ENCODE measurements around the gene EMC8.
"Not testable (repeated sequence)": the region's sequence is repeated elsewhere in the genome, so short reads cannot be mapped to it uniquely, and the experiment has no call there.

EMC8 gene
- total RNA-seq = 21.7 to 22.5 reads per million in 2 donors

DNA sequence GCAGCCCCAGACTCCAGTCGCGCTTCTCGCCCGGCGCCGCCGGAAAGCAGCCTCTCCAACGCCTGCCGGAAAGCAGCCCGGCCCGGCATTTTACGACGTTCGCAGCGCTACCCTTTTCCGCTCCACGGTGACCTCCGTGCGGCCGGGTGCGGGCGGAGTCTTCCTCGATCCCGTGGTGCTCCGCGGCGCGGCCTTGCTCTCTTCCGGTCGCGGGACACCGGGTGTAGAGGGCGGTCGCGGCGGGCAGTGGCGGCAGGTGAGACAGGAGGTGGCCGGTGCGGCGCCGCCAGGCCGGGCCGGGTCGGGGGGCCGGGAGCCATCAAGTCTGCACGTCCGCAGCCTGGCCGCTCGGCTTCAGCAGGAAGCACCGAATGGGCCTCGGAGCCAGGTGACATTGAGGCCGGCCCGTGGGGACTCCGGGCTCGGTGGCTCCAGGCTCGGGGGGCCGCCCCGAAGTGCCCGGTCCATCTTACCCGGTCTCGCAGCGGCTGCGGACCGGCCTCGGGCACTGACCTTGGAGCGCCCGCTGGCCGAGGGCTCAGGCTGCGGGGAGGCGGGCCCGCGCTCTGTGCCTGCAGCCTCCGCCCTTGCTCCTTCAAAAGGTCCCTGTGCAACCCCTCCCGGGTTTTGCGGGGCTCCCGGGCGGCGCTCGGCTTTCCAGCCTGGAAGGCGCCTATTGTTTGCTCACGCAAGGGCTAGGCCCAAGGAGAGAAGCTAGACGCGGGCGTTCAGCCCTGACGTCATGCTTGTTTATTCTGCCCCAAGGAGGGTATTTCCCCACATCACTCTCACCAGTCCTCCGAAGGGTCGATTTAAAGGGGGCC, at the start of gene EMC8, which contains the start of gene COX4I1:
TSS of gene EMC8 (minus strand) at position 48 of the 824 bp plus-strand sequence. CDS start 249 bp downstream, outside the sequence.
TSS of gene COX4I1 (plus strand) at position 199 of the 824 bp plus-strand sequence. CDS start 1,511 bp downstream, outside the sequence.
- peak; percentile 85 for DNase-seq

GRCh38 chr16:85848986-85849385, 49.6 kb upstream of the EMC8 start:
- no peak for DNase-seq

GRCh38 chr16:85847681-85848601, 48.6 kb upstream of the EMC8 start:
- DNase-seq = no peak

GRCh38 chr16:85847036-85847435, 47.7 kb upstream of the EMC8 start:
- no peak for DNase-seq

DNA sequence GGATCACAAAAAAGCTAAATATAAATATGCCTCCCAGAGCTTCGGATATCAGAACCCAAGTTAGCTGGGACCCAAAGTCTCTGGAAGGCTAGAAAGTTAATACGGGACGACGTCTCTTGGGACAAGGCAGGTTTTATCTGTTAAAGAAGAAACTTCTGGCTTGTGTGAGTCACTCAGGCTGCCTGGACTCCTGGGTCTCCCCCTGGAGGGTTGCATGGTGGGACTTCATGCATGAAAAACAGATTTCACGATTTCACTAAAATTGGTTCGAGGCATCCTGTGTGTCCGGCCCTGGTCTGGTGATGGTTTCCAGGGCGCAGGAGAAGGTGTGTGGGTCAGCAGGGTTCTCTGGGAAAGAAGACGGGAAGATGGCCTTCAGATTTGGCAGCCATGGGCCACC, 47.1 kb upstream of the EMC8 start:
- DNase-seq = no peak

GRCh38 chr16:85845266-85845665, 45.9 kb upstream of the EMC8 start:
- no peak for DNase-seq

DNA sequence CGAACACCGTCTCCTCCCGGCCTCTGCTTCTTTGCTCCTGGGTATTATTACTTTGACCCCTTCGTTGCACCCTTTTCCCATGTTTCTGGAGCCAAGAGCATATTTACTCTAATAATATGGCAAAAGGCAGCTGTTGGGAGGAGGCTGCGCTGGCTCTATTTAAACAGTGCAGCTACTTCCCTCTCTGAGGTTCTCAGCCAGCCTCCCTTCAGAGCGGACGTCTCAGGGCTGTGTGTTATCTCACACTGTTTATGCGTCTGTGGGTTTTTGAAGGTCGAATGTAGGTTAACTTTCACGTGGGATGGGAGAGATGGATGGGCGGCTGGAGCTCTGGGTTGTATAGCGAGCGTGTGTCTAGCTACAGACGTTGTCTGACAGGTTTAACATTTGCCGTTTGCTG, 45.4 kb upstream of the EMC8 start:
- no peak for DNase-seq

DNA sequence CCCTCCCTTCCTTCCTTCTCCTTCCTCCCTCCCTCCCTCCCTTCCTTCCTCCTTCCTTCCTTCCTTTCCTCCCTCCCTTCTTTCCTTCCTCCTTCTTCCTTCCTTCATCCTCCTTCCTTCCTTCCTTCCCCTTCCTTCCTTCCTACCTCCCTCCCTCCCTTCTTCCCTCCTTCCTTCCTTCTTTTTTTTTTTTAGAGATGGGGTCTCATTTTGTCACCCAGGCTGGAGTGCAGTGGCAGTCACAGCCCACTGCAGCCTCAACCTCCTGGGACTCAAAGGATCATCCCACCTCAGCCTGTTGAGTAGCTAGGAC, 44.8 kb upstream of the EMC8 start:
- DNase-seq = no peak

- DNase-seq = no peak
Observed at GRCh38 chr16:85843471-85844168, 44.3 kb upstream of the EMC8 start.

DNA sequence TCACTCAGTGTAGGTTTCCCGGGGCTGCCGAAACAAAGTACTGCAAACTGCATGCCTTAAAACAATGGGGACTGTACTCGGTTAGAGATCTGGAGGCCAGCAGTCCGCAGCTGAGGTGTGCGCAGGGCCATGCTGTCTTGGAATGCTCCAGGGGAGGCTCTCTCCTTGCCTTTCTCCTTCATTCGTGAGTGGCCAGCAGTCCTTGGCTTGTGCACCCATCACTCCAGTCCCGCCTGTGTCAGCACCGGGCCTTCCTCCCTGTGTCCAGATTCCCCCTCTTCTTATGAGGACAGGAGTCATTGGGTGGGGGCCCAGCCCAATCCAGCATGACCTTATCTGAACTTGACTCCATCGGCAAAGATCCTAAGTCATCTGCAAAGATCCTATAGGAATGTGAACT, 43.5 kb upstream of the EMC8 start:
- DNase-seq = no peak

DNA sequence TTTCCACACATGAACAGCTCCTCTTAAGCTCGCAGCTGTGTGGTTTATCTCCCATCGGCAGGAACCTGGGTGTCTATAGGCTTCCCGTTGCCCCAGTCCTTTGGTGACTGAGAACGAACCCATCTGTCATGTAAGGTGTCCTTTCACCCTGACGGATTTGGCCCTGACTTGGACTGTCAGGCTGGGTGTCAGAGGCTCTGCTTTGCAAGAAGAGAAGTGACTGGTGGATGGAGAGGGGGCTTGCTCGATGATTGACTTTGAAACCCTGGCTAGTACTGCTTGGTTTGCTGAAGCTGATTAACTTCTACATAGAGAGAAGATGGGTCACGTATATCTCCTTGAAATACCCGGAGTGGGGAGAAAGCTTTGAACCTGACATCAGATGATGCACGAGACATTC, 43.1 kb upstream of the EMC8 start:
- DNase-seq = no peak

DNA sequence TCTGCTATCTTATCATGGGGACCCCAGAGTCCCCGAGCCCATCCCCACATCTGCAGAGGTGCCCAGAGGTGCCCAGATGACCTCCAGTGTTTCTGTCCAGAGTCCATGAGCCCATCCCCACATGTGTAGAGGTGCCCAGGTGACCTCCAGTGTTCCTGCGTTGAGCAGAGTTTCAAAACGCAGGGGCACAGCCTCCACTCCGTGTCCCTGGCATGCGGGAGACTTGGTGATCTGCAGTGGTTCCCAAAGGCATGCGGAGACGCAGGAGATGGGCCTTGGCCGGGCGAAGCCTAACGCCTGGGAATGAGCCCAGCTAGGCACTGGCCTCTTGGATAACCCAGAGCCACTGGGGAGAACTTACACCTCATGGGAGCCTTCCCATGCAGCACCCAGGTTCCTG, 41.5 kb upstream of the EMC8 start:
- DNase-seq = no peak

- DNase-seq = no peak
Observed at GRCh38 chr16:85840395-85840794, 41.1 kb upstream of the EMC8 start.

DNA sequence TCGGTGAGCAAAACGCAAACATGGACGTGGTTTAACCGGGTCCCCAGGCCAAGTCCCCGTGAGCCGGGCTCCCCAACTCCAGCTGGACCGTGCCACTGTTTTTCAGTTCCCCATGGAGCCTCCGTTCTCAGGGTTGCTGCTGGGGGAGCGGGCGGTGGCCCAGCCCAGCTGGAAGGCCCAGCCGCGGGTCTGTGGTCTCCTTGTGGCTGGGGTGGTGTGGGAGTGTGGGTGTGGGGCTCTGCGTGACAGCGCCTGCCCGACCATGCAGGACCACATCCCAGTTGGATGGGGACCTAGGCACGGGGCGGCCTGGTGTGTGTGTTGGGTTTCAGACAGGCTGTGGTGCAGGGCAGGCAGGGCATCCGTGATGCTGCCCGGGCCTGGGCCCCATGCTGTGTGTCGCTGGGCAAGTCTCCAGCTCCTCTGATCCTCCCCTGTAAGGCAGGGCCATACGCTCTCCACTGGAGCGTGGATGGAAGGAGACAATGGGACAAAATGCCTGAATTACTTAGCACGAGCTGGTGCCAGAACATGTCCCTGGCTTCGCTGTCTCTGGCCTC, 40.4 kb upstream of the EMC8 start:
- DNase-seq = no peak

GRCh38 chr16:85838876-85839585, 39.7 kb upstream of the EMC8 start:
- DNase-seq = no peak

DNA sequence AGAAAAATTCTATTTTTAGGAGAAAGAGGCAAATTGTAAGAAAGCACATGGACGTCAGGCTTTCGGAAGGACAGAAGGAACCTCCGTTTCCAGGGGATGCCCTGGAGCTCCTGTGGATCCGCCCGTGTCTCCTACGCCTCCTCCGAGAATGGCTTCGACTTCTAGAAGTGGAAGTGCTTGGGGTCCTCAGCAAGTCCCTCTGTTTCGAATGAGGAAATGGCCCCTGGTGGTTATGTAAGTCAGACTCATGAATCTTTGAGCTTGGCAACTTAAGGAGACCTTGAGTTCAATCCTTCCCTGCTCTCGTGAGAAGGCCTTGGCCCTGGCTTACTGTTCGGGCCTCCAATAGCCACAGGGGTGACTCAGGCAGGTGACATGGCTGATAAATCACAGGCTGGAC, 39.0 kb upstream of the EMC8 start:
- no peak for DNase-seq

GRCh38 chr16:85837654-85838053, 38.3 kb upstream of the EMC8 start:
- DNase-seq = not testable (repeated sequence)

DNA sequence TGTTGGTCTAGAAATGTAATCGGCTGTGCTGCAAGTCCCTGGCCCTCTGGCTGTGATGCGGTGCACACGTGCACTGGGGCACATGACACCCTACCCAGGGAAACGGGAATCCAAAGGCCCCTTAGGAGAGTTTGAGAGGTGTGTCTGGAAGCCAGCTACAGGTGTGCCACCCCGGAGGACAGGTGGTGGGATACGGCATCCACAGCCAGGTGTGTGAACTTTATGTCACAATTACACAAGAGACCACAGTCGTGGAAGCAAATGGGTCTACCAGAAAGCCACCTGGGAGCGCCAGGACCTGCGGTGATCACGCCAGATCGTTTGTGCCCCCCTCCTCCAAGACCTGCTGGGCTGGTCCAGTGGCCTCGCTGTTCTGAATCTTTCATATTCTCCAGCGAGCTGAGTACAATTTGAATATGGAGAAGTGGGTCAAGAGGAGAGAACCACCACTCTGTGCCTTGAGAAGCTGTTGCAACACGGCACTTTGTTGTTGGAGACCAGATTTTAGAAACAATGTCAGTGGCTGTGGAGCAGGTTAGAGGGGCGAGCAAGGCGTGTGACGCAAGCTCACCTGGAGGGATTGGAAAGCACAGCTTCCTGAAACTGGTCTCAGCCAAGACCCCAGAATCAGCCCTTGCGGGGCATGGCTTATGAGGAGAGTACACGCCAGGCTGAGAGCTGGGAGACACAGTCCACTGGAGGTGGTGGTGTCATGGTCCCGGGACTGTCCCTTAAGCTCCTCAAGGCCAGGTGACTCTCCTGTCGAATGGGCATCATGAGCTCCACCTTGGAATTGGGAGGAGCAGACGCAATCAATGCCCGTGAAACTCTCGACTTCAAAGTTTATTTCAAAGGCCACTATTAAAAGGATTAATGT, 37.6 kb upstream of the EMC8 start:
- DNase-seq = no peak

GRCh38 chr16:85835956-85836705, 36.8 kb upstream of the EMC8 start:
- DNase-seq = no peak

DNA sequence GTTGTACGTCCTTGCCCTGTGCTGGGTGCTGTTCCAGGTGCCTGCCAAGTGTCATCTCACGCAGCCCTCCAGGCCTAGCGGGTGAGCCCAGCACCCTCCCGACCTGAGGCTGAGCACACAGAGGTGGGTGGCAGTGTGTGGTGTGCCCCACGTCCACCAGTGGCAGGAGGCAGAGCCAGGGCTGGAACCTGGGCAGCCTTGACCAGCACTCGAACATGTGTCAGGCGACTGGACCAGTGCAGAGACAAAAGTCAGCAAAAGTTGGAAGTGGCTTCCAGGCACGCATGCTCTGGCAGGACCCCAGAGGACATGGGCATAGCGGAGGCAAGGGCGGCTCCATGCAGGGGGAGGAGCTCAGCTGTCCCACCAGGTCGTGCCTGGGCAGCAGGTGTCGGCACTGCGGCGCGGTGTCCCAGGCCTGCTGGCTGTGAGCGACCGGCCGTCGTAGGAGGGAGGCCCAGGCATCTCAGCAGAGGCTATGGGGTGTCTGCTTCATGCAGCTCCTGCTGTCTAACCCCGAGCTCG, 35.9 kb upstream of the EMC8 start:
- DNase-seq = no peak
